Chondrocyte (in vitro differentiated cells): Measurements from ENCODE around the gene PAPLN. TPM values are rescaled to one million over a fixed set of nuclear protein-coding genes. Genes with fewer than 3 reads are reported as not detected.
A peak's percentile ranks its signal among the peaks of the same experiment; 100 is the strongest.

Experiments used
- DNase-seq: peaks from one replicate; pipeline ENCODE4 v3.0.0; 2021; ENCODE audit warnings: mixed read lengths, low spot score
- H3K27ac Mint-ChIP-seq: one replicate; pipeline ENCODE4 v1.8.0; 2021; ENCODE audit warnings: mild to moderate bottlenecking, moderate library complexity, mixed read lengths; ENCODE audit not compliant: unreplicated experiment
- H3K27me3 Mint-ChIP-seq: 2 replicates; pipeline ENCODE4 v1.8.0; 2021; ENCODE audit warnings: low read depth, mixed read lengths
- H3K36me3 Mint-ChIP-seq: 2 replicates; pipeline ENCODE4 v1.8.0; 2021; ENCODE audit warnings: low read depth, mixed read lengths
- H3K4me1 Mint-ChIP-seq: 2 replicates; pipeline ENCODE4 v1.8.0; 2021; ENCODE audit warnings: low read depth, mild to moderate bottlenecking, mixed read lengths
- H3K4me3 Mint-ChIP-seq: one replicate; pipeline ENCODE4 v1.8.0; 2021; ENCODE audit warnings: mild to moderate bottlenecking, moderate library complexity, mixed read lengths; ENCODE audit not compliant: unreplicated experiment
- H3K9me3 Mint-ChIP-seq: 2 replicates; pipeline ENCODE4 v1.8.0; 2021; ENCODE audit warnings: low read depth, mixed read lengths
- total RNA-seq: library from RNA; stranded (reverse); gene quantifications from 3 replicates; pipeline ENCODE4 v1.2.1, GENCODE V29; 2021
- TF ChIP-seq, protein P1 (sequence below): fragments of 200-600 bp; sonication (generic); IDR thresholded peaks from 2 replicates; pipeline ENCODE4 v1.5.0; 2021; ENCODE audit warnings: antibody characterized with exemption, mild to moderate bottlenecking, moderate library complexity

Gene PAPLN
- total RNA-seq, 1 donor from 2014 or later, result 16.8 TPM

- no peaks in the 10 kb centered on the region for H3K27me3 Mint-ChIP-seq
- no peak for DNase-seq
- H3K9me3 Mint-ChIP-seq, result no peaks in the 10 kb centered on the region
- H3K36me3 Mint-ChIP-seq, result peaks cover 28% of the 10 kb centered on the region
- TF ChIP-seq, protein P1, sequence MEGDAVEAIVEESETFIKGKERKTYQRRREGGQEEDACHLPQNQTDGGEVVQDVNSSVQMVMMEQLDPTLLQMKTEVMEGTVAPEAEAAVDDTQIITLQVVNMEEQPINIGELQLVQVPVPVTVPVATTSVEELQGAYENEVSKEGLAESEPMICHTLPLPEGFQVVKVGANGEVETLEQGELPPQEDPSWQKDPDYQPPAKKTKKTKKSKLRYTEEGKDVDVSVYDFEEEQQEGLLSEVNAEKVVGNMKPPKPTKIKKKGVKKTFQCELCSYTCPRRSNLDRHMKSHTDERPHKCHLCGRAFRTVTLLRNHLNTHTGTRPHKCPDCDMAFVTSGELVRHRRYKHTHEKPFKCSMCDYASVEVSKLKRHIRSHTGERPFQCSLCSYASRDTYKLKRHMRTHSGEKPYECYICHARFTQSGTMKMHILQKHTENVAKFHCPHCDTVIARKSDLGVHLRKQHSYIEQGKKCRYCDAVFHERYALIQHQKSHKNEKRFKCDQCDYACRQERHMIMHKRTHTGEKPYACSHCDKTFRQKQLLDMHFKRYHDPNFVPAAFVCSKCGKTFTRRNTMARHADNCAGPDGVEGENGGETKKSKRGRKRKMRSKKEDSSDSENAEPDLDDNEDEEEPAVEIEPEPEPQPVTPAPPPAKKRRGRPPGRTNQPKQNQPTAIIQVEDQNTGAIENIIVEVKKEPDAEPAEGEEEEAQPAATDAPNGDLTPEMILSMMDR, result no peak
- no peak overlapping the region for H3K4me3 Mint-ChIP-seq
- no peaks in the 10 kb centered on the region for H3K4me1 Mint-ChIP-seq
- H3K27ac Mint-ChIP-seq, result no peak overlapping the region
Measured at GRCh38 chr14:73277376-73277775, 40.1 kb downstream of the PAPLN start.

DNA sequence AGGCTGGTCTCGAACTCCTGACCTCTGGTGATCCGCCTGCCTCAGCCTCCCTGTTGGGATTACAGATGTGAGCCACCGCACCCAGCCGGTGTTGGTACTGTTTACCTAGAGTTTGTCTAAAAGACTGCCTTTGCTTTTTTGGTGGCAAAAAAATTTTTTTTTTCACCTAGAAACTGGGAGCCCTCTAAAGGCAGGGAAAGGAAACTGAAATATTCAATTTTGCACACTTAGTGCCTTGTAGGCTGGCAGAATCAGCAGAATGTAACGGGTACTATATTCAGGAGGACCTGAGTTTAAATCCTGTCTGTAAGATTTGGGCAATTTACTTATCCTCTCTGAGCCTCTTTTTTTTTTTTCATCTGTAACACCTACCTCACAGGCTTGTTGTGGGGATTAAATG is 43.6 kb downstream of the PAPLN start:
- H3K4me1 Mint-ChIP-seq, result no peaks in the 10 kb centered on the region

DNA sequence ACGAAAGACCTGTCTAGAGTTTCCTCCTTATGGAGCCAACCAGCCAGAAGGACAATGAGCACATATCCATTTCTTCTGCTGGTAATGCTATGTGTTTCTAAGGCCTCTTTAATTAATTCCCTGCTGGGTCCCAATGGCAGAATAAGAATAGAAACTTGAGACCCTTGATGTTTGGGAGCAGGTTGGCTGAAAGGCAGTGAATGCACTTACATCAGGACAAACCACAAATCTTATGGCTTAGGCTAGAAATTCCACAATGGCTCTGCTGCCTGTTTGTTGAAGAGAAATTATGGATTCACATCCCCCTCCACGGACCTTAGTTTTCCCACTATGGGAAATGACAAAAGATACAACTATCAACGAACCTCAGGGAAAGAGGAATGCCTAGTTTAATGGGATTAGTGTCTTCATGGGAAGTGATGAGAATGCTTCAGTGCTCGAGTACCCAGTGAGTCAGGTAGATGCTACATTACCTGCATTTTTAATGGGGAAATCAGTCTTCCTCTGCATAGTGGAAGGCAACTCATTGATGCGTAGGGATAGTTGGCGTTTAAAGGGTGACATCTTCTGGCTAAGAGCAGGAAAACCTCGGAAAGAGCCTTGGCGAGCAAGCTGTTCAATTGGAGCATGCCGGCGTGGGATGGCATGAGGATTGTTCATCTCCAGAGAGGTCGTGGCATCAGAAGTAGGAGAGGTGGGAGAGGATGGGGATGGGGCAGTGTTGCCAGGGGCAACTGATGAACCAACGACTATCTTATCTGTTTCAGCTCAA is 46.5 kb downstream of the PAPLN start:
- Mint-ChIP-seq H3K36me3 (peaks cover 23% of the 10 kb centered on the region), H3K4me3 (no peak overlapping the region), H3K27ac (no peak overlapping the region), H3K27me3 (no peaks in the 10 kb centered on the region), H3K9me3 (no peaks in the 10 kb centered on the region), H3K4me1 (no peaks in the 10 kb centered on the region)
- DNase-seq, result no peak
- TF ChIP-seq, protein P1, result peak; percentile 75

More for the DNA sequence above, 43.6 kb downstream of the PAPLN start:
- H3K27ac Mint-ChIP-seq, result no peak overlapping the region
- TF ChIP-seq, protein P1, result peak; percentile 61
- H3K36me3 Mint-ChIP-seq, result peaks cover 33% of the 10 kb centered on the region
- no peaks in the 10 kb centered on the region for H3K27me3 Mint-ChIP-seq
- H3K9me3 Mint-ChIP-seq, result no peaks in the 10 kb centered on the region
- H3K4me3 Mint-ChIP-seq, result no peak overlapping the region
- no peak for DNase-seq

GRCh38 chr14:73285979-73286378 is 48.7 kb downstream of the PAPLN start:
- Mint-ChIP-seq H3K36me3 (peaks cover 15% of the 10 kb centered on the region), H3K9me3 (no peaks in the 10 kb centered on the region)

DNA sequence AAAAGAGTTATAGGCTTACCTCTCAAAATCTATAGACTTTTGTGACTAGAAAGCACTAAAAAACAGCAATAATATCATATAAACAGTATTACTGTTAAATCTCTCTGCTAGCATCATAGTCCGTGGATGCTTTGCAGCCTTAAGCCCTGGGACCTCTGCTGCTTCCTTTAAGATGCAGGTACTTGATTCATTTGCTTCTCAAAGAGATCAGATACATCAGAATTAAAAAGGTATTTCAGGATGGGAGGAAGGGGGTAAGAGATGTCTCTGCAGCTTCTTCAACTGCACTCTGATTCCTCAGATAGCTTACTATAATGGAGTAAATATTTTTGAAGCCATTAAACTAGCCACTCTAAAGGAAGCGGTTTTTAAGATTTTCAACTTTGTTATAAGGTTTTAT is 49.3 kb downstream of the PAPLN start:
- Mint-ChIP-seq H3K27me3 (no peaks in the 10 kb centered on the region), H3K4me3 (no peak overlapping the region), H3K27ac (no peak overlapping the region), H3K9me3 (no peaks in the 10 kb centered on the region), H3K36me3 (peaks cover 15% of the 10 kb centered on the region), H3K4me1 (peaks cover 2% of the 10 kb centered on the region)
- DNase-seq, result no peak
- TF ChIP-seq, protein P1, result no peak

More at GRCh38 chr14:73285979-73286378, 48.7 kb downstream of the PAPLN start:
- DNase-seq, result no peak
- TF ChIP-seq, protein P1, result no peak
- peaks cover 2% of the 10 kb centered on the region for H3K4me1 Mint-ChIP-seq
- no peaks in the 10 kb centered on the region for H3K27me3 Mint-ChIP-seq
- no peak overlapping the region for H3K27ac Mint-ChIP-seq
- no peak overlapping the region for H3K4me3 Mint-ChIP-seq
